T-cell (primary cell): ENCODE measurements around the gene CEP350. TPM values are rescaled to one million over a fixed set of nuclear protein-coding genes. Genes with fewer than 3 reads are reported as not detected.

Experiments used
- ATAC-seq, 4 experiments: fragments of 200-7000 bp in 3 of 4; fragments of 150-1000 bp in 1 of 4; cut with Tn5 transposase; replicated peaks in 1 of 4; 1 replicate in 3 of 4; 2 replicates in 1 of 4; pipeline ENCODE4 v1.10.0; 2021; ENCODE audit warnings: moderate library complexity in 3 of 4, mild to moderate bottlenecking in 2 of 4, moderate number of reproducible peaks in 1 of 4
- CTCF ChIA-PET, 2 donors: fragments of 300-600 bp; sonication (Branson Sonifier 250); formaldehyde crosslinking; loops; one replicate each; lab custom pipeline; 2022; ENCODE audit warnings: antibody characterized with exemption in 2 of 2; lab: Charles Lee
- POLR2A ChIA-PET, 2 donors: fragments of 300-600 bp; sonication (Branson Sonifier 250); formaldehyde crosslinking; loops; one replicate each; lab custom pipeline; 2022; ENCODE audit warnings: antibody characterized with exemption in 2 of 2; lab: Charles Lee
- DNase-seq, 35 experiments: peaks; one replicate each; pipeline versions ENCODE4 v3.0.0 to v3.0.0-alpha.2; 2013 to 2023
- H3K27ac ChIP-seq: one replicate; pipeline ENCODE4 v1.5.1; 2013; ENCODE audit warnings: low read length
- H3K27me3 ChIP-seq, 2 experiments: replicated peaks in 1 of 2; 1 replicate in 1 of 2; 2 replicates in 1 of 2; pipeline versions ENCODE4 v1.6.1 to v1.7.0; 2013; ENCODE audit warnings: low read length in 1 of 2, mixed read lengths in 1 of 2; ENCODE audit not compliant: control insufficient read depth in 2 of 2, insufficient read depth in 2 of 2; ENCODE audit errors: extremely low read depth in 1 of 2
- H3K36me3 ChIP-seq, 2 donors: 1 replicate in 1 of 2; 2 replicates in 1 of 2; pipeline versions ENCODE4 v1.6.1 to v1.7.0; 2013; ENCODE audit warnings: low read length in 1 of 2; ENCODE audit not compliant: control insufficient read depth in 2 of 2, insufficient read depth in 1 of 2; ENCODE audit errors: extremely low read depth in 1 of 2
- H3K4me1 ChIP-seq, 2 experiments: 1 replicate in 1 of 2; 2 replicates in 1 of 2; pipeline versions ENCODE4 v1.6.1 to v1.7.0; 2013; ENCODE audit warnings: low read length in 2 of 2, mixed read lengths in 1 of 2; ENCODE audit not compliant: insufficient read depth in 2 of 2, control insufficient read depth in 1 of 2; ENCODE audit errors: extremely low read depth in 1 of 2
- H3K4me3 ChIP-seq, 2 donors: 1 replicate in 1 of 2; 2 replicates in 1 of 2; pipeline versions ENCODE4 v1.5.1 to v1.7.0; 2013; ENCODE audit warnings: mild to moderate bottlenecking in 2 of 2, low read length in 1 of 2, moderate library complexity in 1 of 2; ENCODE audit not compliant: control insufficient read depth in 1 of 2; ENCODE audit errors: extremely low read depth in 1 of 2
- H3K9me3 ChIP-seq: 2 replicates; pipeline ENCODE4 v1.7.0; 2013
- H3K27ac Mint-ChIP-seq, 2 donors: one replicate each; pipeline ENCODE4 v1.8.0; 2020 to 2021; ENCODE audit warnings: mild to moderate bottlenecking in 2 of 2, mixed read lengths in 2 of 2
- H3K27me3 Mint-ChIP-seq, 2 donors: one replicate each; pipeline ENCODE4 v1.8.0; 2021 to 2022; ENCODE audit warnings: mixed read lengths in 2 of 2
- H3K36me3 Mint-ChIP-seq: one replicate; pipeline ENCODE4 v1.8.0; 2021; ENCODE audit warnings: mixed read lengths
- H3K4me1 Mint-ChIP-seq, 3 donors: one replicate each; pipeline ENCODE4 v1.8.0; 2020 to 2022; ENCODE audit warnings: mixed read lengths in 3 of 3, mild to moderate bottlenecking in 1 of 3
- H3K4me3 Mint-ChIP-seq, 3 donors: one replicate each; pipeline ENCODE4 v1.8.0; 2020 to 2022; ENCODE audit warnings: mild to moderate bottlenecking in 3 of 3, mixed read lengths in 3 of 3, moderate library complexity in 3 of 3
- H3K9me3 Mint-ChIP-seq, 3 donors: one replicate each; pipeline ENCODE4 v1.8.0; 2020 to 2022; ENCODE audit warnings: mixed read lengths in 3 of 3
- WGBS: methylation state at CpG from one replicate; pipeline ENCODE4 v1.1.5; 2013; ENCODE audit warnings: missing lambda C conversion rate; ENCODE audit not compliant: insufficient coverage; 5-methylcytosine and 5-hydroxymethylcytosine counted together
- total RNA-seq, 35 experiments: library from RNA in 6 of 35; stranded (reverse) in 6 of 35; fragments of 120-200 nt in 1 of 35; gene quantifications; one replicate each; pipeline versions ENCODE4 v1.2.1 to v1.2.4 and lab custom pipeline; 2013 to 2026

CEP350 gene
- total RNA-seq, 5 donors from 2014 or later (not counting 1 experiment from before 2014, with no cell fraction given): 62.1 to 81.3 (median 72.3) TPM

DNA sequence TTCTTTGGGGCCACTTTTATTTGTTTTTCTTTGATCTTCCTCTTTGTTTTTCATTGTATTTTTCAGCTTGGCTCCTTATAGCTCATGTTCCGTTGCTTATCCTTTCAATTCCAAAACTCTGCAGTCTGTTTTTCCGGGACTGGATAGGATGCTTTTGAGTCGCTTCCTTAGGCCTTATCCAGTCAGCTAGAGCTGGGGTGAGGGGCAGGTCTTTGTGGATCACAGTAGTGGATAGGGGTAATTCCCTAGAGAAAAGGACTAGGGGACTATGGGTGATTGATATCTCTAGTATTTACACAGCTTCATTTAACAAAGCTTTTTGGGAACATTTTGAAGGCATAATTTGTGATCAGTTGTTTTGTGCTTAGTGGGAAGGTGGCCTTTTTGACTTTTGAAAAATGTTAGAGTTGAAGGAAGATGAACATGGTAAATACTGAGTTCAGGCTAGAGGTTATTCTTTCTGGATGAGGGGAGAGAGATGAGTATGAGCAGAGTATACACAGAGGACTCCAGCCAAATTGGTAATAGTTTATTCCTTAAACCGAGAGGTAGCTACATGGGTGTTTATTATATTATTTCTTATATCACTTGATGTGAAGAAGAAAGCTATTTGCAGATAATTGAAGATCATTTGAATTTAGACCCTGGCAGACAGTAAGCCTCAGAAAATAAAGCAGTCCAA lies 22.5 kb downstream of the CEP350 start:
- Histone ChIP-seq H3K36me3 (no peaks in the 10 kb centered on the region), H3K27me3 (no peaks in the 10 kb centered on the region), H3K27ac (no peak overlapping the region), H3K4me3 (no peak overlapping the region), H3K4me1 (peaks cover 2 to 4% of the 10 kb centered on the region in 2 experiments), H3K9me3 (no peaks in the 10 kb centered on the region)
- H3K4me3 Mint-ChIP-seq: no peak overlapping the region
- no CpG with 5 or more reads among the region's 4 CpGs for WGBS
- peak overlapping the region; percentile 34 to 59 for H3K27ac Mint-ChIP-seq
- ATAC-seq (no peak), DNase-seq (no peak)
- H3K4me1 Mint-ChIP-seq: peaks cover 70 to 77% (median 77%) of the 10 kb centered on the region in 3 donors
- peaks cover 0 to 7% (median 3%) of the 10 kb centered on the region in 3 donors for H3K9me3 Mint-ChIP-seq
- peaks cover 27% of the 10 kb centered on the region for H3K36me3 Mint-ChIP-seq
- ChIA-PET CTCF (interaction anchor here (0.6 to 1.5 kb wide), 3 partner anchors 11 to 115 kb away, joined by 3 read pairs; no protein-coding TSS in a partner anchor), POLR2A (interaction anchor here in 1 of 2 donors (0.6 kb wide), 1 partner anchor 46 kb away, joined by 3 read pairs; no protein-coding TSS in a partner anchor)
- H3K27me3 Mint-ChIP-seq: no peaks in the 10 kb centered on the region

DNA sequence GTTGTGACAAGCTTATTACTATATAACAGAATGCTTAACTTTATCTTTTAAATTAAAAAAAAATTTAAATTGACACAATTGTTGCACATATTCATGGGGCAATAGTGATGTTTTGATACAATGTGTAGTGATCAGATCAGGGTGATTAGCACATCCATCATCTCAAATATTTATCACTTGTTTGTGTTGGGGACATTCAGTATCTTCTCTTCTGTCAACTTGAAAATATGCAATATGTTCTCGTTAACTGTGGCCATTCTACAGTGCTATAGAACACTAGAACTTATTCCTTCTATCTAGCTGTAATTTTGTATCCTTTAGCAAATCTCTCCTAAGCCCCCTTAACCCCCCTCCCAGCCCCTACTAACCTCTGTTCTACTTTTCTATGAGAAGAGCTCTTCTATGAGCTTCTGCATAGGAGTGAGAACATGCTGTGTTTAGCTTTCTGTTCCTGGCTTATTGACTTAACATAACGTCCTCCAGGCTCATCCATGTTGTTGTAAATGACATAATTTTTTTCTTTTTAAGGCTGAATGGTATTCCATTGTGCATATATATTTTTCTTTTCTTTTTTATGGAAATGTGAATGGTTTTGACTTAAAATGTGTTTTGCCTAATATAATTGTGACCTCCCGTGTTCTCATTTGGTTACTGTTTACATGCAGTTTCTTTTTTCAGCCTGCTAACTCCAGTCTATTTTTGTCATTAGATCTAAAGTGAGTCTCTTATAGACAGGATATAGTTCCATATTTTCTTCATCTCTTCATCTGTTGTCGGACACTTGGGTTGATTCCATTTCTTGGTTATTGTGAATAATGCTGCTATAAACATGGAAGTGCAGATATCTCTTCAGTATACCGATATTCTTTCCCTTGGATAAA lies 23.8 kb downstream of the CEP350 start:
- peaks cover 0 to 7% (median 0%) of the 10 kb centered on the region in 3 donors for H3K9me3 Mint-ChIP-seq

DNA sequence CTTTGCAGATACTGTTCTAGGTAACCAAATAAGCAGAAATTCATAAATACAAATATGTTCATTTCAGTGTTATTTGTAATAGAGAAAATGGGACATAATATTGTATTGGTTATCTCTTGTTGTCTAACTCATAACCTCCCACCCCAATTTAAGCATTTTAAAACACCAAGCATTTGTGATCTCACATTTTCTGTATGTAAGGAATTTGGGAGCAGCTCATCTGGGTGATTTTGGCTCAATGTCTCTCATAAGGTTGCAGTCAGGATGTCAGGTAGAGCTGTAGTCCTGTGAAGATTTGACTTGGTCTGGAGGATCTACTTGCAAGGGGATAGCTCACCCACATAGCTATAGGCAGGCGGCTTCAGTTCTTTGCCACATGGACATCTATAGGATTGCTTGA lies 29.5 kb downstream of the CEP350 start:
- ATAC-seq (no peak), DNase-seq (no peak)
- CTCF ChIA-PET: interaction anchor here in 1 of 2 donors (0.6 kb wide), 1 partner anchor 14 kb away, joined by 3 read pairs; no protein-coding TSS in a partner anchor
- H3K36me3 ChIP-seq: peaks cover 0 to 10% of the 10 kb centered on the region in 2 donors
- WGBS: no CpG with 5 or more reads among the region's 1 CpG
- H3K27ac ChIP-seq: no peak overlapping the region
- no peaks in the 10 kb centered on the region for H3K9me3 ChIP-seq
- no peaks in the 10 kb centered on the region for H3K27me3 Mint-ChIP-seq
- peaks cover 37 to 45% (median 43%) of the 10 kb centered on the region in 3 donors for H3K4me1 Mint-ChIP-seq
- no peak overlapping the region for H3K4me3 Mint-ChIP-seq
- H3K9me3 Mint-ChIP-seq: peaks cover 0 to 4% (median 0%) of the 10 kb centered on the region in 3 donors
- POLR2A ChIA-PET: no interaction called here
- H3K4me3 ChIP-seq: no peak overlapping the region
- H3K27me3 ChIP-seq: no peaks in the 10 kb centered on the region
- H3K4me1 ChIP-seq: peaks cover 0 to 2% of the 10 kb centered on the region in 2 experiments
- H3K36me3 Mint-ChIP-seq: peaks cover 16% of the 10 kb centered on the region
- no peak overlapping the region for H3K27ac Mint-ChIP-seq

More for the DNA sequence above, 23.8 kb downstream of the CEP350 start:
- ATAC-seq: no peak
- Histone ChIP-seq H3K36me3 (no peaks in the 10 kb centered on the region), H3K27ac (no peak overlapping the region), H3K9me3 (no peaks in the 10 kb centered on the region), H3K4me1 (peaks cover 2 to 4% of the 10 kb centered on the region in 2 experiments), H3K4me3 (no peak overlapping the region), H3K27me3 (no peaks in the 10 kb centered on the region)
- Mint-ChIP-seq H3K27ac (no peak overlapping the region), H3K4me1 (peaks cover 61 to 69% (median 69%) of the 10 kb centered on the region in 3 donors), H3K36me3 (peaks cover 18% of the 10 kb centered on the region), H3K27me3 (no peaks in the 10 kb centered on the region), H3K4me3 (no peak overlapping the region)
- no peak for DNase-seq
- WGBS: no CpG with 5 or more reads among the region's 5 CpGs
- CTCF ChIA-PET: interaction anchor here (0.7 to 1.5 kb wide), 3 partner anchors 11 to 26 kb away, joined by 3 read pairs; no protein-coding TSS in a partner anchor
- POLR2A ChIA-PET: interaction anchor here (0.6 to 1.0 kb wide), 6 partner anchors 23 to 125 kb away, joined by 3 to 5 read pairs (median 3); no protein-coding TSS in a partner anchor

DNA sequence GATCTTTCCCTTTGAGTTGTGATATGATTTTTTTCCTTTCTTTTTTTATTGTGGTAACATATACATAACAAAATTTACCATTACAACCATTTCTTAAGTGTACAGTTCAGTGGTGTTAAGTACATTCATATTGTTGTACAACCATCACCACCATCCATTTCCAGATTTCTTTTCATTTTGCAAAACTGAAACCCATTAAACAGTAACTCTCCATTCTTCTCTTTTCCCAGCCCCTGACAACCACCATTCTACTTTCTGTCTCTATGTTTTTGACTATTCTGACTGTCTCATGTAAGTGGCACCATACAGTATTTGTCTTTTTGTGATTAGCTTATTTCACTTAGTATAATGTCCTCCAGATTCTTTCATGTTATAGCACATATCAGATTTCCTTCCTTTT lies 30.3 kb downstream of the CEP350 start:
- POLR2A ChIA-PET: no interaction called here
- Mint-ChIP-seq H3K36me3 (peaks cover 8% of the 10 kb centered on the region), H3K27ac (peak overlapping the region in 1 of 2 donors; percentile 0), H3K27me3 (no peaks in the 10 kb centered on the region), H3K9me3 (no peaks in the 10 kb centered on the region), H3K4me3 (no peak overlapping the region), H3K4me1 (peaks cover 28 to 37% (median 35%) of the 10 kb centered on the region in 3 donors)
- CTCF ChIA-PET: no interaction called here
- H3K27me3 ChIP-seq: no peaks in the 10 kb centered on the region
- no peak for ATAC-seq
- DNase-seq: no peak
- peaks cover 0 to 2% of the 10 kb centered on the region in 2 experiments for H3K4me1 ChIP-seq
- no peaks in the 10 kb centered on the region for H3K9me3 ChIP-seq
- H3K36me3 ChIP-seq: peaks cover 0 to 10% of the 10 kb centered on the region in 2 donors
- no peak overlapping the region for H3K4me3 ChIP-seq
- no peak overlapping the region for H3K27ac ChIP-seq

DNA sequence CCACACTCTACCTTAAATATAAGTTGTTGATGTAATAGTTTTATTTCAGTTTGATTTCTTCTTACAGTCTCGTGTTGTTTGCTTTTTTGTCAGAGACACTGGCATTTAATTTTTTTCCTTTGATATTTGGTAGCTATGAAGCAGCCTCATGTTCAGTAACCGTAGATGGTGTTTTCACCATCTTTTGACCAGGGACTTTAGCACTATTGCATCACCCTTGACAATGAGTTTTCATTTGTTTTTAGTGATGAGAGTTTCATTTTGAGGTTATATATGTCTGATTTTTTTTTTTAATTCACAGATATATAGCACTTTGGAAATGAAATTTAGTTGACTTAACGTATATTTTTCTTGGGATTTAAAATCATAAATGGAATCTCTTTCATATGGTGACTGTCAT lies 36.2 kb downstream of the CEP350 start:
- Histone ChIP-seq H3K27me3 (no peaks in the 10 kb centered on the region), H3K36me3 (peaks cover 4 to 20% of the 10 kb centered on the region in 2 donors), H3K4me3 (no peak overlapping the region), H3K4me1 (no peaks in the 10 kb centered on the region), H3K27ac (no peak overlapping the region), H3K9me3 (no peaks in the 10 kb centered on the region)
- DNase-seq: no peak
- Mint-ChIP-seq H3K27ac (no peak overlapping the region), H3K4me1 (peaks cover 0 to 5% (median 0%) of the 10 kb centered on the region in 3 donors), H3K4me3 (no peak overlapping the region), H3K36me3 (peaks cover 24% of the 10 kb centered on the region), H3K9me3 (no peaks in the 10 kb centered on the region), H3K27me3 (no peaks in the 10 kb centered on the region)
- no peak for ATAC-seq
- CTCF ChIA-PET: no interaction called here
- POLR2A ChIA-PET: interaction anchor here in 1 of 2 donors (0.7 to 0.8 kb wide), 2 partner anchors 94 to 164 kb away, joined by 3 to 4 read pairs; no protein-coding TSS in a partner anchor
- no CpG with 5 or more reads among the region's 3 CpGs for WGBS

DNA sequence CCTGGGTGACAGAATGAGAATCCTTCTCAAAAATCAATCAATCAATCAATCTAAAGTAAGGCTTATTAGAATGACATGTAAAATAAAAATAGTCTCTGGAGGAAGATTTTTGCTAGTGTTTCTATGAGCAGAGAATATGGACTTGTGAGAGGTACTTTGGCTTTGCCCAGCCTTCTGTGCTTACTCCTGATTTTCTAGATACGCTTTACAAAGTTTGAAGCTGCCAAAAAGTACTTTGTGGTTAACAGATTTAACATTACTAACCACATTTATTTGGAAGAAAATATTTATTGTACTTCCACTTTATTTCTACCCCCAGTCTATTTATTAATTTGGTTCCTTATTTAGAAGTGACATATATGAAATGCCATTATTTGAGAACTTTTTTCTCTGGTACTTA lies 41.0 kb downstream of the CEP350 start:
- H3K27ac Mint-ChIP-seq: no peak overlapping the region

More for the DNA sequence above, 41.0 kb downstream of the CEP350 start:
- no peak overlapping the region for H3K4me3 ChIP-seq
- H3K4me3 Mint-ChIP-seq: no peak overlapping the region
- H3K36me3 ChIP-seq: peaks cover 4 to 28% of the 10 kb centered on the region in 2 donors
- no peaks in the 10 kb centered on the region for H3K27me3 ChIP-seq
- WGBS: no CpG with 5 or more reads among the region's 1 CpG
- H3K36me3 Mint-ChIP-seq: peaks cover 47% of the 10 kb centered on the region
- H3K27me3 Mint-ChIP-seq: no peaks in the 10 kb centered on the region
- peaks cover 0 to 6% (median 6%) of the 10 kb centered on the region in 3 donors for H3K4me1 Mint-ChIP-seq
- no peaks in the 10 kb centered on the region for H3K4me1 ChIP-seq
- no peak overlapping the region for H3K27ac ChIP-seq
- no peak for ATAC-seq
- H3K9me3 Mint-ChIP-seq: no peaks in the 10 kb centered on the region
- H3K9me3 ChIP-seq: no peaks in the 10 kb centered on the region
- no peak for DNase-seq
- ChIA-PET POLR2A (no interaction called here), CTCF (no interaction called here)
